Loucy (cell line): Measurements from ENCODE around the gene ASPDH.

Source experiments
- H2AFZ ChIP-seq: fragments of 200-600 bp; sonication (generic); 2 replicates; pipeline ENCODE4 v1.6.0; 2016; ENCODE audit warnings: antibody characterized with exemption, mild to moderate bottlenecking, low read length, moderate library complexity
- H3F3A ChIP-seq: fragments of 200-600 bp; 2 replicates; pipeline ENCODE4 v1.6.0; 2016; ENCODE audit warnings: antibody characterized with exemption, low read depth, mild to moderate bottlenecking
- H3K27me3 ChIP-seq: fragments of 200-600 bp; sonication (generic); 2 replicates; pipeline ENCODE4 v1.6.1; 2014; ENCODE audit warnings: low read length, mild to moderate bottlenecking; ENCODE audit not compliant: insufficient read depth, poor library complexity, severe bottlenecking
- H3K36me3 ChIP-seq: fragments of 200-600 bp; sonication (generic); 2 replicates; pipeline ENCODE4 v1.6.1; 2016; ENCODE audit warnings: low read length; ENCODE audit not compliant: insufficient read depth
- H3K4me1 ChIP-seq: fragments of 200-600 bp; sonication (generic); 2 replicates; pipeline ENCODE4 v1.5.1; 2014; ENCODE audit warnings: low read length, mild to moderate bottlenecking; ENCODE audit not compliant: insufficient read depth, poor library complexity, severe bottlenecking
- H3K4me2 ChIP-seq: fragments of 200-600 bp; sonication (generic); 2 replicates; pipeline ENCODE4 v1.6.0; 2014; ENCODE audit warnings: antibody characterized with exemption, low read length, low read depth, mild to moderate bottlenecking; ENCODE audit not compliant: poor library complexity, severe bottlenecking
- H3K4me3 ChIP-seq: fragments of 200-600 bp; sonication (generic); 2 replicates; pipeline ENCODE4 v1.5.1; 2014; ENCODE audit warnings: low read length, mild to moderate bottlenecking, mixed read lengths; ENCODE audit not compliant: poor library complexity, severe bottlenecking
- H3K79me2 ChIP-seq: fragments of 200-600 bp; sonication (generic); 2 replicates; pipeline ENCODE4 v1.6.1; 2014; ENCODE audit warnings: low read length; ENCODE audit not compliant: insufficient read depth
- H3K9ac ChIP-seq: fragments of 200-600 bp; sonication (generic); 2 replicates; pipeline ENCODE4 v1.6.0; 2014; ENCODE audit warnings: mild to moderate bottlenecking, low read depth, low read length, moderate library complexity; ENCODE audit not compliant: poor library complexity, severe bottlenecking
- H3K9me2 ChIP-seq: fragments of 200-600 bp; sonication (generic); replicated peaks from 2 replicates; pipeline ENCODE4 v1.6.1; 2016; ENCODE audit warnings: low read depth, low read length, mixed read lengths
- H3K9me3 ChIP-seq: fragments of 200-600 bp; sonication (generic); 2 replicates; pipeline ENCODE4 v1.6.1; 2014; ENCODE audit warnings: mild to moderate bottlenecking, antibody characterized with exemption, low read length, low read depth; ENCODE audit not compliant: insufficient read depth
- H4K20me1 ChIP-seq: fragments of 200-600 bp; sonication (generic); 2 replicates; pipeline ENCODE4 v1.6.0; 2014; ENCODE audit warnings: antibody characterized with exemption, low read length, mild to moderate bottlenecking; ENCODE audit not compliant: insufficient read depth, poor library complexity, severe bottlenecking
- CTCF ChIP-seq: fragments of 200-600 bp; sonication (generic); conservative IDR thresholded peaks from 2 replicates; pipeline ENCODE4 v1.5.1; 2014; ENCODE audit warnings: mild to moderate bottlenecking, antibody characterized with exemption, low read length
- EZH2phosphoT487 ChIP-seq: fragments of 200-600 bp; IDR thresholded peaks from 2 replicates; pipeline ENCODE4 v1.6.1; 2018; ENCODE audit warnings: antibody characterized with exemption, mild to moderate bottlenecking, moderate library complexity, borderline replicate concordance

The ASPDH gene

GRCh38 chr19:50479761-50480251, 33.9 kb downstream of the ASPDH start:
- no peaks in the 10 kb centered on the region for H3K36me3 ChIP-seq

GRCh38 chr19:50478901-50479715, 34.6 kb downstream of the ASPDH start:
- TF ChIP-seq CTCF (peak; percentile 70), EZH2phosphoT487 (no peak)
- Histone ChIP-seq H3K4me1 (no peaks in the 10 kb centered on the region), H3K4me2 (no peak overlapping the region), H3K9ac (no peak overlapping the region), H3K9me3 (no peaks in the 10 kb centered on the region), H3F3A (no peaks in the 10 kb centered on the region), H4K20me1 (no peaks in the 10 kb centered on the region), H3K4me3 (no peak overlapping the region), H3K9me2 (no peaks in the 10 kb centered on the region), H3K36me3 (no peaks in the 10 kb centered on the region), H2AFZ (no peak overlapping the region), H3K79me2 (no peaks in the 10 kb centered on the region), H3K27me3 (no peaks in the 10 kb centered on the region)

More at GRCh38 chr19:50479761-50480251, 33.9 kb downstream of the ASPDH start:
- Histone ChIP-seq H3K9ac (no peak overlapping the region), H3K79me2 (no peaks in the 10 kb centered on the region), H3K27me3 (no peaks in the 10 kb centered on the region), H4K20me1 (no peaks in the 10 kb centered on the region), H3K4me2 (no peak overlapping the region), H3K4me1 (no peaks in the 10 kb centered on the region), H3F3A (no peaks in the 10 kb centered on the region), H3K9me3 (no peaks in the 10 kb centered on the region), H3K9me2 (no peaks in the 10 kb centered on the region), H2AFZ (no peak overlapping the region), H3K4me3 (no peak overlapping the region)
- TF ChIP-seq CTCF (no peak), EZH2phosphoT487 (no peak)

GRCh38 chr19:50477751-50478515, 35.8 kb downstream of the ASPDH start:
- H3K9ac ChIP-seq, result no peak overlapping the region

More at GRCh38 chr19:50477751-50478515, 35.8 kb downstream of the ASPDH start:
- Histone ChIP-seq H3K4me2 (no peak overlapping the region), H3K4me1 (no peaks in the 10 kb centered on the region), H2AFZ (no peak overlapping the region), H4K20me1 (no peaks in the 10 kb centered on the region), H3K79me2 (no peaks in the 10 kb centered on the region), H3K9me2 (no peaks in the 10 kb centered on the region), H3K36me3 (no peaks in the 10 kb centered on the region), H3K4me3 (no peak overlapping the region), H3K27me3 (no peaks in the 10 kb centered on the region), H3K9me3 (no peaks in the 10 kb centered on the region), H3F3A (no peaks in the 10 kb centered on the region)
- TF ChIP-seq CTCF (no peak), EZH2phosphoT487 (no peak)
